ENCODE measurements around the gene LRRC8C.

LRRC8C gene

GRCh38 chr1:89708751-89709375 is 75.9 kb downstream of the LRRC8C start:
- DNase-seq = no peak

- no peak for DNase-seq
These were observed 77.7 kb downstream of the LRRC8C start for GRCh38 chr1:89710498-89711139.

- no peak for DNase-seq
These were observed 78.3 kb downstream of the LRRC8C start for GRCh38 chr1:89711140-89711778.

- DNase-seq = no peak
These were observed 79.5 kb downstream of the LRRC8C start for GRCh38 chr1:89712420-89712819.

- DNase-seq = no peak
These were observed 82.8 kb downstream of the LRRC8C start for GRCh38 chr1:89715677-89716076.

GRCh38 chr1:89719502-89720306 is 86.8 kb downstream of the LRRC8C start:
- DNase-seq = peak; percentile 24

GRCh38 chr1:89720839-89721238 is 87.9 kb downstream of the LRRC8C start:
- no peak for DNase-seq

GRCh38 chr1:89721351-89721750 is 88.4 kb downstream of the LRRC8C start:
- DNase-seq = peak; percentile 56

GRCh38 chr1:89723144-89723543 is 90.2 kb downstream of the LRRC8C start:
- DNase-seq = no peak

GRCh38 chr1:89723863-89724262 is 90.9 kb downstream of the LRRC8C start:
- no peak for DNase-seq

GRCh38 chr1:89724369-89725010 is 91.6 kb downstream of the LRRC8C start:
- peak; percentile 59 for DNase-seq

- DNase-seq = no peak
These were observed 92.1 kb downstream of the LRRC8C start for GRCh38 chr1:89725011-89725370.

GRCh38 chr1:89725631-89726030 is 92.7 kb downstream of the LRRC8C start:
- no peak for DNase-seq

GRCh38 chr1:89727517-89728312 is 94.8 kb downstream of the LRRC8C start:
- no peak for DNase-seq

- no peak for DNase-seq
These were observed 95.5 kb downstream of the LRRC8C start for GRCh38 chr1:89728381-89728780.

- no peak for DNase-seq
These were observed 99.3 kb downstream of the LRRC8C start for GRCh38 chr1:89732206-89732605.

- no peak for DNase-seq
These were observed 99.8 kb downstream of the LRRC8C start for GRCh38 chr1:89732643-89733222.

- DNase-seq = no peak
These were observed 100.8 kb downstream of the LRRC8C start for GRCh38 chr1:89733748-89734147.

GRCh38 chr1:89734442-89734841 is 101.5 kb downstream of the LRRC8C start:
- no peak for DNase-seq

GRCh38 chr1:89735479-89735878 is 102.6 kb downstream of the LRRC8C start:
- no peak for DNase-seq

- DNase-seq = no peak
These were observed 104.2 kb downstream of the LRRC8C start for GRCh38 chr1:89736937-89737733.

All from CD4-positive, alpha-beta T cell treated with Interleukin-6 for 4 hours (primary cell).